Prostate gland (tissue), 2 donors: ENCODE data around the gene ZNF280C. TPM values are rescaled to one million over a fixed set of nuclear protein-coding genes. Genes with fewer than 3 reads are reported as not detected.

Experiments used
- DNase-seq: peaks from one replicate; pipeline ENCODE4 v3.0.0-alpha.2; 2019; ENCODE audit warnings: low spot score
- H3K27ac ChIP-seq, 2 donors: fragments of 200-600 bp; sonication (generic); 2 replicates each; pipeline ENCODE4 v1.5.1; 2017 to 2019
- H3K27me3 ChIP-seq: fragments of 200-600 bp; sonication (generic); replicated peaks from 2 replicates; pipeline ENCODE4 v1.5.1; 2019; ENCODE audit not compliant: insufficient read depth
- H3K36me3 ChIP-seq, 2 donors: fragments of 200-600 bp; sonication (generic); 1 replicate in 1 of 2; 2 replicates in 1 of 2; pipeline versions ENCODE4 v1.5.1 to v1.8.1; 2017 to 2019
- H3K4me1 ChIP-seq: fragments of 200-600 bp; sonication (generic); replicated peaks from 2 replicates; pipeline ENCODE4 v1.5.1; 2019
- H3K4me3 ChIP-seq, 2 donors: fragments of 200-600 bp; sonication (generic); 2 replicates each; pipeline ENCODE4 v1.5.1; 2017 to 2019
- H3K9me3 ChIP-seq: fragments of 200-600 bp; sonication (generic); 2 replicates; pipeline ENCODE4 v1.5.1; 2017
- CTCF ChIP-seq, 4 experiments: fragments of 200-600 bp in 2 of 4; fragments of 450-650 bp in 2 of 4; sonication (generic) in 2 of 4; IDR thresholded peaks; 1 replicate in 3 of 4; 2 replicates in 1 of 4; pipeline ENCODE4 v1.5.1; 2016 to 2019; ENCODE audit warnings: antibody characterized with exemption in 4 of 4, mild to moderate bottlenecking in 2 of 4, moderate library complexity in 2 of 4
- POLR2A ChIP-seq: fragments of 450-650 bp; IDR thresholded peaks from one replicate; pipeline ENCODE4 v1.6.1; 2016; ENCODE audit warnings: antibody characterized with exemption, mild to moderate bottlenecking
- POLR2AphosphoS5 ChIP-seq: sonication (generic); formaldehyde crosslinking; IDR thresholded peaks from one replicate; pipeline ENCODE4 v1.6.1; 2017; ENCODE audit warnings: antibody characterized with exemption
- WGBS: methylation state at CpG from one replicate; pipeline ENCODE4 v1.1.5; 2018; 5-methylcytosine and 5-hydroxymethylcytosine counted together
- intact Hi-C: fragments of 100-400 bp; cut with DNase I; formaldehyde crosslinking; loops from one replicate; pipeline ENCODE4 v1.14.2; 2022
- total RNA-seq, 2 donors: library from RNA; depleted of rRNA; stranded (reverse); fragments of >200 nt; gene quantifications; one replicate each; pipeline ENCODE4 v1.1.0, GENCODE V29; 2016

ZNF280C gene
- total RNA-seq, 2 donors from 2014 or later: 4.1 to 19.0 TPM

GRCh38 chrX:130196466-130196865, 72.2 kb downstream of the ZNF280C start:
- H3K9me3 ChIP-seq: no peaks in the 10 kb centered on the region
- H3K4me3 ChIP-seq: no peak overlapping the region
- no peak overlapping the region for H3K27ac ChIP-seq
- TF ChIP-seq POLR2AphosphoS5 (no peak), CTCF (IDR thresholded peaks at IDR 0.05) (no peak), POLR2A (no peak)
- intact Hi-C loops: no loop called here
- no peaks in the 10 kb centered on the region for H3K4me1 ChIP-seq
- H3K36me3 ChIP-seq: no peaks in the 10 kb centered on the region
- no peaks in the 10 kb centered on the region for H3K27me3 ChIP-seq
- WGBS: 57% methylated on average over 7 of the region's 7 CpGs
- no peak for DNase-seq

- TF ChIP-seq POLR2A: no peak
- no peak for TF ChIP-seq POLR2AphosphoS5
- no peak for TF ChIP-seq CTCF (IDR thresholded peaks at IDR 0.05)
- Histone ChIP-seq H3K9me3 (no peaks in the 10 kb centered on the region), H3K27ac (no peak overlapping the region), H3K36me3 (no peaks in the 10 kb centered on the region), H3K4me3 (no peak overlapping the region), H3K4me1 (no peaks in the 10 kb centered on the region), H3K27me3 (no peaks in the 10 kb centered on the region)
- DNase-seq: no peak
- WGBS: 100% methylated on average over 1 of the region's 4 CpGs
- intact Hi-C loops: loop anchor here (5.0 kb wide), 1 partner anchor 108 kb away; no protein-coding TSS in a partner anchor
Measured at GRCh38 chrX:130190801-130191200, 77.9 kb downstream of the ZNF280C start.

- no peak for TF ChIP-seq CTCF (IDR thresholded peaks at IDR 0.05)
- no peak for TF ChIP-seq POLR2A
- no peak for TF ChIP-seq POLR2AphosphoS5
- Histone ChIP-seq H3K27me3 (no peaks in the 10 kb centered on the region), H3K4me3 (no peak overlapping the region), H3K36me3 (no peaks in the 10 kb centered on the region), H3K27ac (no peak overlapping the region), H3K9me3 (no peaks in the 10 kb centered on the region), H3K4me1 (no peaks in the 10 kb centered on the region)
- intact Hi-C loops: no loop called here
- DNase-seq: no peak
- 73% methylated on average over 3 of the region's 4 CpGs for WGBS
Measured at GRCh38 chrX:130186651-130187050, 82.0 kb downstream of the ZNF280C start.

GRCh38 chrX:130184857-130185256, 83.8 kb downstream of the ZNF280C start:
- intact Hi-C loops: no loop called here
- Histone ChIP-seq H3K4me1 (no peaks in the 10 kb centered on the region), H3K9me3 (no peaks in the 10 kb centered on the region), H3K27me3 (no peaks in the 10 kb centered on the region), H3K4me3 (no peak overlapping the region), H3K27ac (no peak overlapping the region), H3K36me3 (no peaks in the 10 kb centered on the region)
- DNase-seq: no peak
- TF ChIP-seq POLR2A (no peak), CTCF (IDR thresholded peaks at IDR 0.05) (no peak), POLR2AphosphoS5 (no peak)
- 42% methylated on average over 2 of the region's 2 CpGs for WGBS

GRCh38 chrX:130184168-130184567, 84.5 kb downstream of the ZNF280C start:
- 93% methylated on average over 11 of the region's 11 CpGs for WGBS
- TF ChIP-seq POLR2A (no peak), CTCF (IDR thresholded peaks at IDR 0.05) (no peak), POLR2AphosphoS5 (no peak)
- no peaks in the 10 kb centered on the region for H3K9me3 ChIP-seq

More at GRCh38 chrX:130184168-130184567, 84.5 kb downstream of the ZNF280C start:
- Histone ChIP-seq H3K36me3 (no peaks in the 10 kb centered on the region), H3K27me3 (no peaks in the 10 kb centered on the region), H3K27ac (no peak overlapping the region), H3K4me1 (no peaks in the 10 kb centered on the region), H3K4me3 (no peak overlapping the region)
- no peak for DNase-seq
- intact Hi-C loops: no loop called here
